GM10248 (cell line): ENCODE results near the gene ANP32E.

ENCODE experiments used
- CTCF ChIA-PET: fragments of 300-600 bp; sonication (Branson Sonifier 250); formaldehyde crosslinking; extraction: SDS; loops from one replicate; lab custom pipeline; 2021; ENCODE audit warnings: antibody characterized with exemption; lab: Yijun Ruan, JAX
- POLR2A ChIA-PET: fragments of 350-650 bp; sonication (Branson Sonifier 250); formaldehyde crosslinking; extraction: SDS; loops from one replicate; lab custom pipeline; 2020; ENCODE audit warnings: antibody characterized with exemption; lab: Yijun Ruan, JAX
- DNase-seq: peaks from one replicate; pipeline ENCODE4 v3.0.0; 2012; ENCODE audit errors: extremely low spot score
- TF ChIP-seq, protein P1 (sequence below): IDR thresholded peaks from 2 replicates; pipeline ENCODE4 v1.5.1; 2012; ENCODE audit warnings: mild to moderate bottlenecking, low read depth; ENCODE audit errors: extremely low read depth, missing control alignments, control extremely low read depth

The ANP32E gene

GRCh38 chr1:150257624-150258585 is 22.0 kb upstream of the ANP32E start, which contains the start of gene CA14:
CA14 (plus strand) TSS chr1:150257774; CDS start chr1:150258129, 355 bp downstream.
- ChIA-PET CTCF (interaction anchor here (1.2 to 9.7 kb wide), 9 partner anchors 14 to 737 kb away, joined by 4 to 93 read pairs (median 24); partner anchors contain the start of genes APH1A, C1orf54 and FALEC), POLR2A (no interaction called here)
- TF ChIP-seq, protein P1, sequence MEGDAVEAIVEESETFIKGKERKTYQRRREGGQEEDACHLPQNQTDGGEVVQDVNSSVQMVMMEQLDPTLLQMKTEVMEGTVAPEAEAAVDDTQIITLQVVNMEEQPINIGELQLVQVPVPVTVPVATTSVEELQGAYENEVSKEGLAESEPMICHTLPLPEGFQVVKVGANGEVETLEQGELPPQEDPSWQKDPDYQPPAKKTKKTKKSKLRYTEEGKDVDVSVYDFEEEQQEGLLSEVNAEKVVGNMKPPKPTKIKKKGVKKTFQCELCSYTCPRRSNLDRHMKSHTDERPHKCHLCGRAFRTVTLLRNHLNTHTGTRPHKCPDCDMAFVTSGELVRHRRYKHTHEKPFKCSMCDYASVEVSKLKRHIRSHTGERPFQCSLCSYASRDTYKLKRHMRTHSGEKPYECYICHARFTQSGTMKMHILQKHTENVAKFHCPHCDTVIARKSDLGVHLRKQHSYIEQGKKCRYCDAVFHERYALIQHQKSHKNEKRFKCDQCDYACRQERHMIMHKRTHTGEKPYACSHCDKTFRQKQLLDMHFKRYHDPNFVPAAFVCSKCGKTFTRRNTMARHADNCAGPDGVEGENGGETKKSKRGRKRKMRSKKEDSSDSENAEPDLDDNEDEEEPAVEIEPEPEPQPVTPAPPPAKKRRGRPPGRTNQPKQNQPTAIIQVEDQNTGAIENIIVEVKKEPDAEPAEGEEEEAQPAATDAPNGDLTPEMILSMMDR, result no peak
- DNase-seq, result no peak

DNA sequence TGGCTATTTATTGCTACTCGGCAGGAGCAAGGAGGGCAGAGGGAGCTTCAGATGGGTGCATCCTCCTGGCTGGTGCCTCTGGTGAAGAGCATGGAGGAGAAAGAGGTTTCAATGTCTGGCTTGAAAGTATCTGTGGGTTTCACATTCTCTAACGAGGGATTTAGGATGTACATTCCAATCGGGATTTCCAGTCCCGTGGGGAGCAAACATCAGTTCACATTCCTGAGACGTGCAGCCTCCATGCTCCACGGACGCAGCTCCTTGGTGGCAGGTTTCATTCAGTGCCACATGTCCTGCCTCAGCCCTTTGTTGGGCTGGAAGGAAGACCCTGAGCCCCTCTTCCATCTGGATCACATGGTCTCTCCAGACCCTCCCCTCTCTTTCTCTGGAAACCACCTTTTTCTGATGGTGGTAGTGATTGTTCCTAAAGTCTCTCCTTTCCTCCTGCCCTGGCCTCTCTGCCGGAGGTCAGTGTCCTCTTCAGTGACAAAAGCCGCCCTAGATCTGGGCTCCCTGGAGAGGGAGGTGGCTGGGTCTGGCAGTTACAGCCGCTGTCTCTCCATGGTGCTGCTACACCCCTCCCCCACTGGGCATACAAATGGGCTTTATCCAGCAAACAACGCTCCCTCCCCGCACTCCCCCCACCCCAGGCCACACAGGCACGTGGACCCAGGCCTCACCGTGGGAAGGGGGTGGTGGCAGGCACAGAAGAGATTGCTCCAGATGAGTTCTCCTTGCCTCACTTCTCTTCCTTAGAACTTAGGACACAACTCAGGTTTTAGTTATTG is 20.8 kb upstream of the ANP32E start:
- ChIA-PET POLR2A (interaction anchor here (1.1 kb wide), 1 partner anchor 12 kb away, joined by 3 read pairs; the partner anchor contains the start of gene APH1A), CTCF (interaction anchor here (0.6 to 9.7 kb wide), 44 partner anchors 9 to 750 kb away, joined by 3 to 93 read pairs (median 5); partner anchors contain the start of genes APH1A, C1orf54, CIART and FALEC)
- DNase-seq, result no peak
- TF ChIP-seq, protein P1, result no peak

- ChIA-PET POLR2A (interaction anchor here (1.1 kb wide), 1 partner anchor 13 kb away, joined by 3 read pairs; the partner anchor contains the start of gene APH1A), CTCF (interaction anchor here (0.6 to 9.7 kb wide), 45 partner anchors 9 to 751 kb away, joined by 3 to 93 read pairs (median 5); partner anchors contain the start of genes APH1A, C1orf54, CIART and FALEC)
- TF ChIP-seq, protein P1, result no peak
- no peak for DNase-seq
Observed at GRCh38 chr1:150256198-150256553, 20.3 kb upstream of the ANP32E start.

DNA sequence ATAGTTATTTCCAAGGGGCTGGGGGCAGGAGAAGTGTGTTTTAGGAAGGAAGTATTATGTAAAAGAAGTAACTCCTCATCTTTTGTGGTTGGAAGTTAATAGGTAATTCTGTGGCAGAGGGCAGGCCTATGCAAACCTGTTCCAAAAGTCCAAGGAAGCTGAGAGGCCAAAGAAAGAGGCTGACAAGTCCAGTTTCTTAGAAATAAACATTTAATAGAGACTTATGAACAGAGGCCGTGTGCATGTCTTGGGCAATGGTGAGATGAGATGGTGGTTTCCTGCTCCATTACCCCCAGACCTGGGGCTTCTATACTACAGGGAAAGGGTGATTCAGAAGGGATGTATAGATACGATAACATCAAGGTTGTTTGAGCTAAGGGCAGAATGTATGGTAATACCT is 14.0 kb upstream of the ANP32E start:
- no peak for DNase-seq
- TF ChIP-seq, protein P1, result no peak
- ChIA-PET CTCF (interaction anchor here (1.7 to 1.8 kb wide), 2 partner anchors 11 kb away, joined by 3 to 6 read pairs; no protein-coding TSS in a partner anchor), POLR2A (no interaction called here)

DNA sequence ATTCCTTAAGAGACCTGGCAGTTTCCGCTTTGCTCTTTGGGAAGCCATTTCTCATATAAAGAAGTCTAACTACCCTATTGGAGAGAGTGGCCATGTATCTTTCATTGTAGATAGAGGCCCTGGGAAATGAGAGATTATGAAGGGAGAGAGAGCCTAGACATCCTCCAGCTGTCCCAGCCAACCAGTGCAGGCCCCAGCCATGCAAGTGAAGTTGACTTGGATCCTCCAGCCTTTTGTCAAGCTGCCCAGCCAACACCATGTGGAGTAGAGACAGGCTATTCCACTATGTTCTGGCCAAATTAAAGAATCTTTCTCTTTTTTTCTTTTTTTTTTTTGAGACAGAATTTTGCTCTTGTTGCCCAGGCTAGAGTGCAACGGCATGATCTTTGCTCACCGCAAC is 7.1 kb upstream of the ANP32E start:
- ChIA-PET CTCF (interaction anchor here (3.3 kb wide), 1 partner anchor 13 kb away, joined by 12 read pairs; no protein-coding TSS in a partner anchor), POLR2A (no interaction called here)

More for the DNA sequence above, 7.1 kb upstream of the ANP32E start:
- TF ChIP-seq, protein P1, result no peak
- no peak for DNase-seq
